ENCODE data around the gene APLP2.
"Not testable (repeated sequence)": the region's sequence is repeated elsewhere in the genome, so short reads cannot be mapped to it uniquely, and the experiment has no call there.

The APLP2 gene

GRCh38 chr11:130193551-130193950 lies 123.9 kb downstream of the APLP2 start:
- DNase-seq (ENCODE audit: low read depth in 3 of 3) = not testable (repeated sequence)
